Skin of body (tissue), 2 donors: ENCODE measurements around the gene PITRM1. TPM values are rescaled to one million over a fixed set of nuclear protein-coding genes. Genes with fewer than 3 reads are reported as not detected.
"Not testable (repeated sequence)": the region's sequence is repeated elsewhere in the genome, so short reads cannot be mapped to it uniquely, and the experiment has no call there.

Experiments
- DNase-seq: peaks from one replicate; lab custom pipeline; 2025; lab: John Stamatoyannopoulos, UW
- total RNA-seq: library from RNA; depleted of rRNA; stranded (reverse); fragments of >200 nt; gene quantifications from one replicate; pipeline ENCODE4 v1.2.3, GENCODE V29; 2014

PITRM1 gene, protein sequence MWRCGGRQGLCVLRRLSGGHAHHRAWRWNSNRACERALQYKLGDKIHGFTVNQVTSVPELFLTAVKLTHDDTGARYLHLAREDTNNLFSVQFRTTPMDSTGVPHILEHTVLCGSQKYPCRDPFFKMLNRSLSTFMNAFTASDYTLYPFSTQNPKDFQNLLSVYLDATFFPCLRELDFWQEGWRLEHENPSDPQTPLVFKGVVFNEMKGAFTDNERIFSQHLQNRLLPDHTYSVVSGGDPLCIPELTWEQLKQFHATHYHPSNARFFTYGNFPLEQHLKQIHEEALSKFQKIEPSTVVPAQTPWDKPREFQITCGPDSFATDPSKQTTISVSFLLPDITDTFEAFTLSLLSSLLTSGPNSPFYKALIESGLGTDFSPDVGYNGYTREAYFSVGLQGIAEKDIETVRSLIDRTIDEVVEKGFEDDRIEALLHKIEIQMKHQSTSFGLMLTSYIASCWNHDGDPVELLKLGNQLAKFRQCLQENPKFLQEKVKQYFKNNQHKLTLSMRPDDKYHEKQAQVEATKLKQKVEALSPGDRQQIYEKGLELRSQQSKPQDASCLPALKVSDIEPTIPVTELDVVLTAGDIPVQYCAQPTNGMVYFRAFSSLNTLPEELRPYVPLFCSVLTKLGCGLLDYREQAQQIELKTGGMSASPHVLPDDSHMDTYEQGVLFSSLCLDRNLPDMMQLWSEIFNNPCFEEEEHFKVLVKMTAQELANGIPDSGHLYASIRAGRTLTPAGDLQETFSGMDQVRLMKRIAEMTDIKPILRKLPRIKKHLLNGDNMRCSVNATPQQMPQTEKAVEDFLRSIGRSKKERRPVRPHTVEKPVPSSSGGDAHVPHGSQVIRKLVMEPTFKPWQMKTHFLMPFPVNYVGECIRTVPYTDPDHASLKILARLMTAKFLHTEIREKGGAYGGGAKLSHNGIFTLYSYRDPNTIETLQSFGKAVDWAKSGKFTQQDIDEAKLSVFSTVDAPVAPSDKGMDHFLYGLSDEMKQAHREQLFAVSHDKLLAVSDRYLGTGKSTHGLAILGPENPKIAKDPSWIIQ
- 42.9 TPM for total RNA-seq

DNA sequence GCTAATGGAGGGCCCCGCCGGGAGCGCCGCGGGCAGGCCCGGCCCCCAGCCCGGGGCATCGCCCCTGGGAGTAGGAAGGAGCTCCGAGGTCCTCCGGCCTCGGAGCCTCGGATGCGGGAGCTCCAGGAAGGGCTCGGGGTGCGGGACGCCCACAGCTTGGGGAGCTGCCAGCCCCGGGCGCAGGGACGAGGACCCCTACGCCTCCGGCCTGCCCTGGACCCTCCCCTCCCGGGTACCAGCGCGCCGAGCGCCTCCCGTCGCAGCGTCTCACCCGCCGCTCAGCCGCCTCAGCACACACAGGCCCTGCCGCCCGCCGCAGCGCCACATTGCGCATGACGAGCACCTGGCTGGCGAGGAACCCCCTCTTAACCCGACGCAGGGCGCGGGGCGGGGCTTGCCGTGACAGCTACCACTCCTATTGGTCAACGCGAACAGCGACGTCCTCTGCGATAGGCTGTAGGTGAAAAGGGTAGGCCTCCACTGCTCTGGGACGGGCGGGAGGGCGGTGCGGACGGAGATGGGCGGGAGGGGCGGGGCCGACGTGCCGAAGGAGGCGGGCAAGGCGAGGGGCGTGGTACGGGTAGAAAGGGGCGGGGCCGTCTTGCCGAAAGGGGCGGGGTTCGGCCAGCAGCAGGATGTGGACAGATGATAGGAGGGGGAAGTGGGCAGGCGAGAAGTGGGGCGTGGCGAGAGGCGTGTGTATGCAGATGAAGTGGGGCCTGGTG is at the start of gene PITRM1:
PITRM1 (minus strand) TSS at position 337 of the 725 bp plus-strand sequence; CDS start at position 327, 10 bp downstream.
- DNase-seq = peak; percentile 98

DNA sequence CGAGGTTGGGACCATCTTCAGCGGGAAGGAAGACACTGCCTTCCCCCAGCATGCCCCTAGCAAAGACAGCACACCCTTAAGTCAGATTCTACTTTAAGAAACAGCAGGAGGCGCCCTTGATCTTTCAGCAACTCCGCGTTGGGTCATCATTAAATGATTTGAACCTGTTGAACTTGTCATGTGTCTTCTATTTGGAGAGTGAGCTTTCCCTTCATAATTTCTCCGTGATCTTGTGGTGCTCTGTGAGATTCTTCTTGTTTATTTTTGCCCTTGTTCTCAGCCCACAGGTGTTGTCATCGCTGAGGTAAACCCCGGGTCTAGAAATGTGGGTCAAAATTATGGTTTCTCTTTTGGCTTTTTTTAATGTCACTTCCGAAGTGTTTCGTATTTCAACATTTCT is 49.5 kb upstream of the PITRM1 start:
- no peak for DNase-seq

DNA sequence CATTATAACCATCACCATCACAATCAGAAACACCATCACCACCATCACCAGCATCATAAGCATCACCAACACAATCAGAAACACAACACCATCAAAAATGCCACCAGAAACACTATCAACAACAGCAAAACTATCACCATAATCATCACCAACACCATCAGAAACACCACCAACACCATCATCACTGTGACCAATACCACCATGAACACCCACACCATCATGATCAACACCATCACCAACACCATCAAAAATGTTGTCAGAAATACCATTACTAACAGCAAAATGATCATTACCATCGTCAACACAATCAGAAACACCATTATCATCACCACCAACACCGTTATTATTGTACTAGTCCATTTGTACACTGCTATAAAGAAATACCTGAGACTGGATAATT is 49.0 kb upstream of the PITRM1 start:
- not testable (repeated sequence) for DNase-seq

DNA sequence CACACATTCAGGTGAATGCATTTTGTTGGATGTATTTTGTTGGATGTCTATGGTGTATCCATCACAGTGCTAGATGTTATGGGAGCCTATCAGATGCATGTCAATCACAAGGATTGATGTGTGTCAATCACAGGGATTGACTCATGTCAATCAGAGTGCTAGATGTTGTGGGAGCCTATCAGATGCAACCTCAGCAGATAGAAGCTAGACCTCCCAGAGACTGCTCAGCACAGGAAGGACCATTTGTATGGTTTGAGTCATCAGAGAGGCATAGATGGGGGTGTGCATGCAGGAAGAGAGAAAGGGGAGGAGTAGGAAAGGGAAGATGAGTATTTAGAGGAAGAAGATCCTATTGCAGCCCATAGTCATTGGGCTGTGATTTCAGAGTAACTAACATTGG is 48.3 kb upstream of the PITRM1 start:
- no peak for DNase-seq

DNA sequence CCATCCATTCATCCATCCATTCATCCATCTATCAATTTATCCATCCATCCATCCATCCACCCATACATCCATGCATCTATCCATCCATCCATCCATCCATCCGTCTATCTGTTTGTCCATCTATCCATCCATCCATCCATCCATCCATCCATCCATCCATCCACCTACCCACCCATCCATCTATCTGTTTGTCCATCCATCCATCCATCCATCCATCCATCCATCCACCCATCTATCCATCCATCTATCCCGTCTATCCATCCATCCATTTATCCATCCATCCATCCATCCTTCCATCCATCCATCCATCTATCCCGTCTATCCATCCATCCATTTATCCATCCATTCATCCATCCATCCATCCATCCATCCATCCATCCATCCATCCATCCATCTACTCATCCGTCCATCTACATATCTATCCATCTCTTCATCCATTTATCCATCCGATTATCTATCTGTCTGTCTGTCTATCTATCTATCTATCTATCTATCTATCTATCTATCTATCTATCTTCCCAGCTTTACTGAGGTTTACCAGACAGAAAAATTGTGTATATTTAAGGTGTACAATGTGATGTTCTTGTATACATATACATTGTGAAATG is 46.5 kb upstream of the PITRM1 start:
- DNase-seq = not testable (repeated sequence)

DNA sequence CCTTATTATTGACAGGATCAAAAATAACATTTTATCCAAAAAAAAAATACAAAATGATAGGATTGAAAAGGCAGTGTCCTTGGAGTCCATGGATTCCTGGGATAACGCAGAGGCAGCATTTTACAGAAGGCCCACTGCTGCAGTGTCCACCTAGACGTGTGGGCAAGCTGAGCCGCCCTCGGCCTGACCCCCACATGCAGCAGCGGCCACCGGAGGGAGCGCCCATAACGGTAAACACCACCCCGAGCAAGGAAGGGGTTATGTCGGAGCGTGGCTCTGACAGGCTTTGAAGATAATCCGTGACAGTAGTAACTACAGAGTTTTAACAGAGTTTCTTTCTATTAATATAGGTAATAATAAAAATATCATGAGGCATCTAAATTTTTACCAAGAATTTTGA is 45.3 kb upstream of the PITRM1 start:
- no peak for DNase-seq

DNA sequence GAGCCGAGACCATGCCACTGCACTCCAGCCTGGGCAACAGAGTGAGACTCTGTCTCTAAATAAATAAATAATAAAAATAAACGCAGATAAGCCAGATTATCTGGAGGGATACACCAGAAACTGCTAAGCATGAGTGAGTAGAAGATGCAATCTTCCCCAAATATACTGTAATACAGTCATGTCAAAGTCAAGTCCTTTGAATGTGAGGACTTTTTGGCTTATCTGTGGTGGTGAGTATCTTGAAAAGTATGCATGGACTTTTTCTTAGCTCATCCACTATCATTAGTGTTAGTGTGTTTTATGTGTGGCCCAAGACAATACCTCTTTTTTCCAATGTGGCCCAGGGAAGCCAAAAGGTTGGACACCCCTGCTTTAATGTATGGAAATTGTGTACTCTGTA is 44.7 kb upstream of the PITRM1 start:
- no peak for DNase-seq

DNA sequence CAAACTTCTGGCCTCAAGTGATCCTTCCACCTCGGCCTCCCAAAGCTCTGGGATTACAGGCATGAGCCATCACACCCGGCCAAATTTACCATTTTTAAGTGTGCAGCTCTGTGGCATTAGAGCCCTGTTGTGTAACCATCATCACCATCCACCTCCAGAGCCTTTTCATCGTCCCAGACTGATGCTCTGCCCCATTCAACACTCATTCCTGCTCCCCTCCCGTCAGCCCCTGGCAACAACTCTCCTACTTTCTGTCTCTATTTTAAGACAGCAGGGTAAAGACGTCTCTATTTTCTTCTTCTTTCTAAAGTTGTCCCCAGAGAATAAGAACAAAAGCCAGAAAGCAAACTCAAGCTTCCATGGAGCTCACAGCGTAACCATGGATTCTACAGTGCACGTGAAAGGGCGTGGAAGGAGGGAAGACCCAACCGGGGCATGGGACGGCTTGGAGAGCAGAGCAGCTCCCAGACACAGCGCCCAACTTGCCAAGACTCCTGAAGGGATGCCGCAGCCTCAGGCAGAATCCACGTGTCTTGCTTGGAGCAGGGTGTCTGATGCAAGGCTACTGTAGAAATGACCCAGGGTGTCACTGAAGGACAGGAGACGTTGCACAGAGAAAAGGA is 42.7 kb upstream of the PITRM1 start:
- DNase-seq = no peak

DNA sequence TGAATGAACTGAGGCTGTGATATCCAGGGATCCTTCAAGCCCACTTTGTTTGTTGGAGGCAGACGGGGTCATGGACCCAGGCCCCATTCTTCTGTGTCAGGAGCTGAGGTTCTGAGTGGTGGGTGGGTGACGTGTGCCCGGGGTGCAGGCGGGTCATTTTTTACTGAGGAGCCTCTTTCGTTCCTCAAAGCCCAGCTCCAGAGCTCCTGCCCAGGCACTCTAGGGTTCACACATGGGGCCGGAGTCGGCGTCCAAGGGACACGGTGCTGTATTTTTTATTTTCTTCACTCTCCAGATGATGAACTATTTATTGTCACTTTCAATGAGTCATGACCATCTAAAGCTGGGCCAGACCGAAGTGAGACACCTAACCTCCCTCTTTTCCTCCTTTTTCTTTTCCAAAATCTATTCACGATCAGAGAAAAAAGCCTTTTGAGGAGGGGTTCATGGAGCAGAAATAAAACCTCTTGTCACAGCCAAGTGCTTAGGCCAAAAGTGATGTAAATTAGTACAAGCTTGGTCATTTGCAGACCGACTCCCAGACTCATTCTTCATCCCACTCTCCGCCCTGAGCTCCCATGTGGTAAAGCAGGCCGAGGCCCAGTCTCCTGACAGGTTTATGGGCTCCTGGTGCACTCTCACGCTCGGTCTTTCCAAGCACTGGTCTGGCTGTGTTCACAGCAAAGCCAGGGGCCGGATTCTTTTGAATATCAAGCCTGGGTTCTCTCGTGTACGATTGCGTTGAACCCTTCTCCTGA is 41.4 kb upstream of the PITRM1 start:
- DNase-seq = peak; percentile 36

DNA sequence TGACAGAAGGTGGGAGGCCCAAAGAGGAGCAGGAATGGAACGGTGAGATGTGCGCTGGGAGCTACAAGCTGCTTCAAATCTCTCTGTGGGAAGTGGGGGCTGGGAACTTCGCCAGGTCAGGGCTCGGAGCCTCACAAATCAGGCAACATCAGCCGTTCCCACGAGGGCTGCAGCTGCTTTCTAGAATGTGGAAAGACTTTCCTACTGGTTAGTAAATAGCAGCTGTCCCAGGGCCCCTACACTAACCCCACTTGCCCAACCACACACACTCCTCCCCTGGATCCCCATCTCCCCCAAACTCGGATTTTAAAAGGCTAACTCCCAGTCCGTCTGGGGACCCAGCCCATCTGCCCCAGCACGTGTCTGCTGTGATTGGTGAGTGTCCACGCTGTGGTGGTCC is 40.6 kb upstream of the PITRM1 start:
- DNase-seq = peak; percentile 21

DNA sequence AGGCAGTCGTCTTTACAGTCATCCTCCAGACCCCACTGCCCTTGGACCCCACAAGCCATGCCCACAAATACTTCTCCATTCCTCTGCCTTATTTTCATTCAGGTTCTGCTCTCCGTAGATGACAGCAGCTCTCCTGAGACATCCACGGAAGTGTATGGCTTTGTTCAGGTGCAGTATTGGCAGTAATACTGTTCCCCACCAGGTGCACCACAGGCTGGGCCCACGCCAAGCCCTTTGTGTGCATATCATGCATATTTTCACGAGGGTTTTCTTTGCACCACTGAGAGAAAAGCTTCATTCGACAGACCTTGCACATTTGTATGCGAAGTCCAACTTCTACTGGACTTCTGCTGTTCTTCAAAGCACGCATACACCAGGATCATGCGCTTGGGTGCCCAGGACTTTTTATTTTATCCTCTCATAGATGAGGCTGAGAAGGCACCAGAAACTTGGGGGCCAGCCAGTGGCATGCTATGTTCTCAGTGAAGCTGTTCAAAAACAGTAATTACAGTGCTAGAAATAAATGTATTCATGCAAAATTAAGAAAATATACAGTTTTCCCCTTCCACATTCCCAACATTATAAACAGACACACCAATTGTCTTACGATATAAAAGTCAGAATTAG is 37.8 kb upstream of the PITRM1 start:
- no peak for DNase-seq

DNA sequence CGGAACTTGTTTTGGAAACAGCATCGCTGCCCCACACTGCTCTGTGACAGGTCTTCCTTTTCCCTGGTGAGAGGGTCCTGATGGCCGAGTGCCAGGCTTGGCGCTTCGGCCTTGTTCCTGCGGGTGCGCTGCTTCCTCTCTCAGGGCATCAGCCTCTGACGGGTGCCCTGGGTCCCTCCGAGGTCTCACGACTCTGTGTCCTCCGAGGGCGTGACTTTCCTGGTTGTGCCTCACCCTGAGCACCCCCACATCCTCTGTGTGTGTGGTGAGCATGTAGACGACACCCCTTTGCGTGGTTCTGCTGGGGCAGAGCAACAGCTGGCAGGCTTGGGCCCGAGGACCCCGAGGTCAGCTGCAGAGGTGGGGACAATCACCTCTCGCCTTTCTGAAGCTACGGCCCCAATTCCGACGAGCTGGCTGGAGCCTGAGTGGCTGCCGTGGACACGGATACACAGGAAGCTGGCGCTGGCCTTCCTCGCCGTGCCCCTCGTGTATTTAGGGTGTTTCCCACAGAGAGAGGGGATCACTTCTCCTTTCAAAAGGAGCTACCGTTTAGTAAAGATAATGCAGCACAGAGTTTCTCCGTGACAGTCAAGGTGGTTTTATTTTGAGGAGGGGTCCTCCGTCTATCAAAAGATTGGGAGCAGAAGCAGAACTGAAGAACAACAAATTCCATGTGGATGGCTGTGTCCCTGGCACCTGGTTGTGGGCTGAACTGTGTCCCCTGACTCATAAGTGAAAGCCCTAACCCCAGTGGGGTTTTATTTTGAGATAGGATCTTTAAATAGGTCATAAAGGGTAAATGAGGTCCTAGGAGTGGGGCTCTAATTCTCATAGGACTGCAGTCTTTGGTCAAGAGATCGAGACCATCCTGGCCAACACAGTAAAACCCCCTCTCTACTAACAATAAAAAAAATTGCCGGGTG is 36.2 kb upstream of the PITRM1 start:
- DNase-seq = no peak

DNA sequence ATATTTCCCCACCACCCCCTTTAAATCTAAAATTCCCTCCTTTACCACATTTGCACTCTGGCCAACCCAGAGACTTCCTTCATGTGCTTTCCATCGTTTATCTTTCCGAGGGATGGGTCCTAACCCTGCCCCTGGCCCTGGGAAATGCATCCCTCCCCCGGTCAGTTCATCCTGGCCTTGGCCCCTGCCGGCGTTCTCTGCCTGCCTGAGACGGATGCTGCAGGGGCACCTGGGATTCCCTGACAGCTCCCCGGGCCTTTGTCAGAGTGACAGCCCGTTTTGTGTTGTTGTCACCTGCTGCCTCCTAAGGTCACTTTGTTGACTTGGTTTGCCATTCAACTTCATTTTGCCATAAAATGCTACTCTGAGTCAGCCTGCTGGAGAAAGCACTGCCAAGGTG is 34.8 kb upstream of the PITRM1 start:
- no peak for DNase-seq

DNA sequence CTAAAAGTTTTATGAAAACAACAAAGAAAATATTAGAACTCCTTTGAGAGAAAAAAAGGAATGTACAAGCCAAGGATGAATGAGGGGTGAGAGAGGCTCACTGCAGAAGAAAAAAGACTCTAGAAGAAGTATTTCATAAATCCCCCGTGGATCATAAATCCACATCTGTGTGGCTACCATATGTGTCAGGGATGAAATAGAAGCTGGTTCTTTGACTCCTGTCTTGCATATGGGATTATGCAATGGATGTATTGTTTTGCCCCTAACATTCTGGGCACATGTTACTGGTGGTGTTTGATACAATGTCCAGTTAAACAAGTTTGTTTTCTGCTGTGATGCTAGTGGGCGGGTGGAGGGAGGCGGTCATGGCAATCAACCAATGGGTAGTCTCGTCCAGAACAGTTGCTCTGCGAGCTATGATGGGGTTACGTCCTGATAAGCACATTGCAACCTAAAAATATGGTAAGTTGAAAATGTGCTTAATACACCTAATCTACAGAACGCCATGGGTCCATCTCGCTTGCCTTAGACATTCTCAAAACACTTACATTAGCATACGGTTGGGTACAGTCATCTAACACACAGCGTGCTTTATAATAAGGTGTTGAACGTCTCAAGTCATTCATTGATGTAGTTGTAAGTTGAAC is 34.1 kb upstream of the PITRM1 start:
- DNase-seq = peak; percentile 58

DNA sequence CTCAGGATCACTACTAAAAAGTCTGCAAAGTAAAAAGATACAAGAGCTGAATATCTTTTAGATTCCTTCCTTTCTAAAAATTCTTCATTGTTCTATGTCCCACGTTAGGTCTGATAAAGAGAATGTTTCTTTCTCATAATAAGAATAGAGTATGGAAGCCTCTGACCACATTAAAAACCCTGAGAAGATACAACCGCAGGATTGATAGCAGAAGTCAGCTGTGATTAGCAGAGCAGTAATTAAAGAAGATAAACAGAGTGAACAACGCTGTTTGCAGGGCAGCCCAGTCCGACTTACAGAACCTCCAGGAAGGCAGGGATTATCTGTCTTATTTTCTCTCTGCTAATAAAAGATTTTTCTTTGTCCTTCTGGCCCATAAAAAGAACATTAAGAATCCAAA is 31.4 kb upstream of the PITRM1 start:
- no peak for DNase-seq

DNA sequence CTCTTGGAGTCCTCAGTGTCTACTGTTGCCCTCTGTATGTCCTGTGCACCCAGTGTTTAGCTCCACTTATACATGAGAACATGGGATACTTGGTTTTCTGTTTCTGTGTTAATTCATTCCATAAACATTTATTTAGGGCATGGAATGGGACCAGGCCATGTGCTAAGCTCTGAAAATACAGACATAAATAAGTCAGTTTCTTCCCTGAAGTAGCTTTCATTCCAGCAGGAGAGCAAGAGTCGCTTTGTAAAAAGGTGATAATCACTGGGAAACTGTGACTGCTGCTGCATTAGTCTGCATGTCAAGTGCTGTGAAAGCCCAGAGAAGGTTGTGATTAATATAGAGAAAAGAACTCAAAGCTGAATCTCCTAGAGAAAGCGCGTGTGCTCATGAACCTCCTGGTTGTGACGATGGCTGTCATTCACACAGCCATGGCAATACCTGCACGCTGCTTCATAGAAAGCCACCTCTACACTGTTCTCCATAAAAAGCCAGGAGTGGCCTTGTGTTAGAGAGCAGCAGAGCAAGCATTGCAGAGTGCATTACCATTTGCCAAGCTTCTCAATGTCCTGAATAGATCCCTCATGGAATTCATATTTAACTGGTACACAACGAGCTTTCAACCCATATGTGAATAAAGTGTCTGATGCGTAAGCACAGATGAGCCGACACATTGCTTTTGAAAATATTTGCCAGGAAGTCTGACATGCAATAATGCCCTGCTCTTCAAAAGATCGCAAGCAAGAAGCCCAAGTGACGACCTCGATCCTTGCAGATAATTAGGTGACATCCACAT is 30.6 kb upstream of the PITRM1 start:
- DNase-seq = no peak

DNA sequence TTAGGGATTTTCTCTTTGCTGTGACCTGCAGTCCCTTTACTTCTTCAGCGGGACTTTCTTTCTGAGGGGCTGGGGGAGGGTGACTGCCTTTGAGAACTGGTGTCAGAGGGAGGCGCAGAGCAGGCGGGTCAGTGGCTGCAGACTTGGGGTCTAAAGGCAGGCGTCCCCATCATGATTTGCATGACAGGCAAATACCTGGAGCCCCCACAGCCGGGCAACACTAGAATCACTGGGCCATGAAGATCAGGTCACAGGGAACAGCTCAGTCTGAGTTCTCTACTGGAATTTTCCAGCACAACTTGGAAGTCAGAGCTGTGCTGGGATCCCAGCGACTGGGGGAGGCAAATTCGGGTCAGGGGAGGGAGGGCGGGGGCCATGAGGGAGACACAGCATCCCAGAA is 29.2 kb upstream of the PITRM1 start:
- DNase-seq = no peak
